ENCODE data around the gene APBB2.
"Not testable (repeated sequence)": the region's sequence is repeated elsewhere in the genome, so short reads cannot be mapped to it uniquely, and the experiment has no call there.

Gene APBB2

GRCh38 chr4:41155194-41155830 lies 59.0 kb downstream of the APBB2 start:
- no peak for DNase-seq

DNA sequence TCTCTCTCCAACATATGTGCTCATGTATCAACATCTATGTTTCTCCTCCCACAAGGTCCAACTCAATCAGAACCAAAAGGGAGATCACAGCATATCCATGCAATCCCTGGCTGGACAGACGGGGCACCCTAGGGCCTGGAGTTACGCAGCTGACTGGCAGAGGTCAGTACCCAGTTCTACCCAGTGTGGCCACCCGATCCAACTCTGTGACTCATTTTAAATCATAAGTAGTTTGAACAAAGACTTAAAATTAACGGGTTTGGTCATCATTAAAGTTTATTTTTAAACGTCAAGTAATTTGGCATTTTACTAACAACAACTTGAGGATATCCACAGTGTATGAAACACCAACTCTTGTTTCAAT lies 59.5 kb downstream of the APBB2 start:
- no peak for DNase-seq

- DNase-seq: no peak
These were observed 60.1 kb downstream of the APBB2 start for GRCh38 chr4:41154010-41154813.

GRCh38 chr4:41150401-41150800 lies 63.9 kb downstream of the APBB2 start:
- DNase-seq: no peak

DNA sequence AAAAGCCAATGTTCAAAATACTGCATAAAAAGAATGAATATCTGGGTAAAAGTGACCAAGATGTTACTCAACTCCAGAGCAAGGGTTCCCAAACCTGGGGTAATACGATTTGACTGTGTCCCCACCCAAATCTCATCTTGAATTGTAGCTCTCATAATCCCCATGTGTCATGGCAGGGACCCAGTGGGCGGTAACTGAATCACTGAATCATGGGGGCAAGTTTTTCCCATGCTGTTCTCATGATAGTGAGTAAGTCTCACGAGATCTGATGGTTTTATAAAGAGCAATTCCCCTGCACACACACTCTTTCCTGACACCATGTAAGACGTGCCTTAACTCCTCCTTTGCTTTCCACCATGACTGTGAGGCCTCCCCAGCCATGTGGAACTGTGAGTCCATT lies 64.8 kb downstream of the APBB2 start:
- DNase-seq: not testable (repeated sequence)

DNA sequence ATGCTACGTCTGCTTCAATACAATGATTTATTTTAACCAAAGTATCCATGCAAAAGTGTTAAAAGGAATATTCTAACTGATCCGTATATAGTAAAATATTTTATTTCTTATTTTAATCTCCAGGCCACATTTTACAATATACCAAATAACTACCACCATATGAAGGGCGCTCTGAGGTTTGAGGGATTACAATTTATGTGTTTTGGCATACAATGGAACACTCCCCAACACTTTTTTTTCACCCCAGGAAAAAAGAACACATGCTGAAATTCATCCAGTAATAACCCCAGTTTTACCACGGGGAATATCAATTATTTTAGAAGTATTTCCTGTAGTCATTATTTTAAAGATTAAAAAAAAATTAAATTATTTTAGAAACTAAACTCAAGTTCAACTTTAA lies 65.4 kb downstream of the APBB2 start:
- no peak for DNase-seq

DNA sequence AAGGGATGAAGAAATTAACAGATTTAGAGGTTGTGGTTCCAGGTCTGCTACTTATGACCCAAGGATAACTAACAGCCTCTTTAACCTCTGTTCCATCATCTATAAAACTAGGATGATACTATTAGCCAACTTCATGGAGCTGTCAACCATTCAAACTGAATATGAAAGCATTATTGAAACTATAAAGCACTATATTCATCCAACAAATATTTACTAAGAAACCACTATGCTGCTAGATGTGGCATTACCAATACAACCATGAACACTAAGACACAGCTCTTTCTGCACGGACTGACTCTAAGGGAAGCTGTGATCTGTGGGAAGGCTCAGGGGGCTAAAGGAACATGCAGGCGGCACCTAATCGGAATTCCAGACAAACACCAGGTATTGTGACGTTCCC lies 66.0 kb downstream of the APBB2 start:
- no peak for DNase-seq

- DNase-seq: not testable (repeated sequence)
These were observed 66.8 kb downstream of the APBB2 start for GRCh38 chr4:41147570-41147969.

DNA sequence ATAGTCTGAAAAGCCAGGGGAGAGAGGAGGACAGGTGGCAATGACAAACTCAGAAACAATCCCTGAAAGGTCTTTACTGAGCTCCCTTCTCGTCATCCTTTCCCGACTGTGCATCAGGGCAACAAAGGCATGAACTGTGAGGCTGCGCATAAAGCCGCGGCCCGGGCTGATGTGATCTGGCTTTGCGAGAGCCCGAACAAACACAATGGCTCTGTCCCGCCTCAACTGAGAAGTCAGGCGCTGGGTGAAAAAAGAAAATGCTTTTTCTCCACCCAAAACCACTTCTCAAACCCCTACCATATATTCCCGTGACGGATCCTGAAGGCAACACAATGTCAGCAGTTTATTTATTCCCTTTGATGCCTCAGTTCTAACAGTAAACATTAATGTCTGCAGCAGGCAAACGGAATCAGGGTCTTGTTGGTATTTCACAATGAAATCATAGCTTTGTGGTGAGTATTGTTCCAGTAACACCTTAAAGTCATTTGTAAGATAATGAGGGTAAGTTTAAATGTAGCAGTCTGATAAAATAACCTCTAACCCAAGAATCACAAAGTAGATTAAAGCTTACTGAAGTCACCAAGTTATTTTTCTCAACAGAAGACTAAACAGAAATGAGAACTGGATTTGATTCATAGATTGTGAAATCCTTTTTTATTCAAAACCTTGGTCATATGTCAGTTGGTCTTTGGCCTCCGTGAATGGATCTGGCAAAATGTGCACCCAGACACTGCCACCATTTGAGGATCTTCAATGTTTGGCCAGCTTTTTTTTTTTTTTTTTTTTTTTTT lies 67.4 kb downstream of the APBB2 start:
- no peak for DNase-seq

DNA sequence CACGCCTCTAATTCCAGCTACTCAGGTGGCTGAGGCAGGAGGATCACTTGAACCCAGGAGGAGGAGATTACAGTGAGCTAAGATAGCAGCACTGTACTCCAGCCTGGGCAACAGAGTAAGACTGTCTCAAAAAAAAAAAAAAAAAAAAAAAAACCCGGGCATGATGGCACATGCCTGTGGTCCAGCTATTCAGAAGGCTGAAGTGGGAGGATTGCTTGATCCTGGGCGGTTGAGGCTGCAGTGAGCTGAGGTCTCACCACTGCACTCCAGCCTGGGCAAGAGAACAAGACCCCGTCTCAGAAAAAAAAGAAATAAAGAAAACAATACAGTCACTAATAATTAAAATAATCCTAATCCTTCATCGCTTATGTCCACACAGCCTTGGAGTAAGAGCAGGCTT lies 68.1 kb downstream of the APBB2 start:
- DNase-seq: no peak

GRCh38 chr4:41145571-41146078 lies 68.7 kb downstream of the APBB2 start:
- no peak for DNase-seq

DNA sequence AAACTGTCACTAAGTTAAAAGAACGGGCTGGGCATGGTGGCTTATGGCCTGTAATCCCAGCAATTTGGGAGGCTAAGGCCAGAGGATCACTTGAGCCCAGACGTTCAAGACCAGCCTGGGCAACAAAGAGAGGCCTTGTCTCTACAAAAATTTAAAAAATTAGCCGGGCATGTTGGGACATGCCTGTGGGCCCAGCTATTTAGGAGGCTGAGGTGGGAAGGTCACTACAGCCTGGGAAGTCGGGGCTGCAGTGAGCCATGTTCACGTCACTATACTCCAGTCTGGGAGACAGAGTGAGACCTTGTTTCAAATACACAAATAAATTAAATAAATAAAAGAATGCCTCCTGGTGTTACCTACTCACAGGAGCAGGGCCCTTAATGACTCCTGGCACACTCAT lies 69.5 kb downstream of the APBB2 start:
- no peak for DNase-seq

DNA sequence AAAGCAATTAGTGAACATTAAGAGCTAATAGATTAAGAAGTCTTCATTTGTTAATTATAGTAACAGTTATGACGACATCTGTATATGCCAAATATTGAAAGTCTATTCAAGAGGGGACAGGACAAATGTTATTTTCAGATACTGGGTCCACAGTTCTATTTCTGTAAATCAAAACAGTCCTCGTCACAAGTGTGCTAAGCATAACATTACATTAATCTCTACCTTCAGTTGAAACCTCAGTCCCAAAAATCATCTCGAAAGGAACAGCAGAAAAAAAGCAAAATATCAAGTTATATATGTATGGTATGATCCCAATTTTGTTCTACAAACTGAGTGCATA lies 70.3 kb downstream of the APBB2 start:
- no peak for DNase-seq

DNA sequence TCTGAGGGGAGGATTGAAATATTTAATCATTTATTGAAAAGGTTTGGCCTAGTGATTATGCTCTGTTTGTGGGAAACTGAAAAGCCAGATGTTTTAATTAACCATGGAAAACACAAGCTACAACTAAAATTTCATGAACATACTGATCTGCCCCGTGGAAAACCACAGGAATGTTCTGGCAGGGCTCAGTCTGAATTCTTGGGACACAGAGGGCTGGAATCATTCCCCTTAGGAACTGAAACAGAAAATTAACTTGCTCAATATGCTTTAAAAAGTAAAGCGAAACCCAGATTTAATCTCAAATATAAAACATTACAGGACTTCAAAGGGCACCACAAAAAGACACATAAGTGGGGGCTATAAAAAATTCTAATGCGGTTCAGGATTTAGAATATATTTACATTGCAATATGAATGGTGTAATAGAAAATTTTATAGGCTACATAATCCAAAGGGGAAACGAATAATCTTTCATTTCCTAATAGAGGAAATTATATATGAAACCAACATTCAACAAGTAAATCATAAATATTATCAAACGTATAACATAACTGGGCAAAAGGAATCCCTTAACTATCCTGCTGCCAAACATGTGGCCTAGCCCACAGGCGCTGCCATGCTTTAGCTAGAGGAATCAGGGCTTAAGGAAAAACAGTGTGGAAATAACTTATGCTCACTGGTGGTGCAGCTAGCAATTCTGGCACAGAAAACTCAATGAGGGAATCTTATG lies 70.9 kb downstream of the APBB2 start:
- DNase-seq: no peak

DNA sequence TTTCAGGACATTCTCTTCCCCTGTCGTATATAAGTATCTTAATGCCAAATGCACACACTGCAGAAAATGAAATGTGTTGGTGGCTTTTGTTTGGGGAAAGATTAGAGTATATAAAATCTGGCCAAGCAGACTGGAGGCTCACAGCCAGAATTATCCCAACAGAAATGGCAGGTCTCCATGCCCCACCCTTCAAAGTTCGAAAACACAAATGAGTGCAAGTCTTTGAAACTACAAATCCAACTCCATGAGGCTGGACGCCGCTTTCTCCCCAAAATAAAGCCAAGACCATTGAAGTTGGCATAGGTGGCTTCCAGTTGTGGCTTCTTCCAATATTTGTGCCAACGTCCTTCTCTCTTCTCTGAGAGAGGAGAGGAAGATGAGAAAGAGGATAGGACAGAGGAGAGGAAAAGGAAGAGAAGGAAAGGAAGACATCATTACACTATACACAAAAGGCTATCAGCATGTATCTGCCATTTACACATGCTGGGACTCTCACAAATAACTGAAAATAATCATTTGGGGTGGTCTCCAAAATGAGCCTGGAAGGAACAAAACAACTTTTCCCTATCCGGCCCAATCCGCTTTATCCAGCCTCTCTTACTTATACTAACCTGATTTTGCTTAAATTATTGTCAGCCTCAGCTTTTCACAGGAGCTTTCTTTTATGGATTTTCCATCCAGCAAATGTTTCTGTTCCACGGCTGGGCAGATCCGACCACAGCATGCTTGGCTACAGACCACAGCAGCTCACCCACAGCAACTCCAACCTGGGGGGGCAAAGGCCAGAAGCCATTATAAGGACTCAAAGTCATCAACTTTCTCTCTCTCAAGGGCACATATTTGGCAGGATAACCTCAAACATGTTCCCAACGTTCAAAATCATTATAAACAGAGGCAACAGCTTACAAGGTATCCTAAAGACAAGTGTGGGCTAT lies 71.7 kb downstream of the APBB2 start:
- no peak for DNase-seq

- DNase-seq: no peak
These were observed 72.4 kb downstream of the APBB2 start for GRCh38 chr4:41141900-41142299.

DNA sequence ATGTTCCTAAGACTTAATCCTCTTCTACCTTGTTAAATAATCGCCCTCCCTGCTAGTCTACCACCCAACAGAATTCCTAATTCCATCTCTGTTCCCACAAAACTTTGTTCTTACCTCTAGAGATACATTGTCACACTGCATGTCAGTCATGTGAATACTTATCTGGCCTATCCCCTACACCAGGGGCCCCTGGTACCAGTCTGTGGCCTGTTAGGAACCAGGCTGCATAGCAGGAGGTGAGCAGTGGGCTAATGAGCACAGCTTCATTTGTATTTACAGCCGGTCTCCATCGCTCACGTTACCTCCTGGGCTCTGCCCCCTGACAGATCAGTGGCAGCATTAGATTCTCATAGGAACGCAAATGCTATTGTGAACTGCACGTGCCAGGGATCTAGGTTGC lies 73.9 kb downstream of the APBB2 start:
- no peak for DNase-seq

DNA sequence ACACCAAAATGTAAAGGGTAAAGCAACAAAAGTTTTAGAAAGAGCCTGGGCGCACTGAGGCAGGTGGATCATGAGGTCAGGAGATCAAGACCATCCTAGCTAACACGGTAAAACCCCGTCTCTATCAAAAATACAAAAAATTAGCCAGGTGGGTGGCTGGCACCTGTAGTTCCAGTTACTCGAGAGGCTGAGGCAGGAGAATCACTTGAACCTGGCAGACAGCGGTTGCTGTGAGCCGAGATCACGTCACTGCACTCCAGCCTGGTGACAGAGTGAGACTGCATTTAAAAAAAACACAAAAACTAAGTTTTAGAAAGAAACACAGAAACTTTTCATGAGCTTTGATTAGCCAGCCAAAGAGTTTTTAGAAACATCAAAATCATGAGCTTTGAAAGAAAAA lies 76.5 kb downstream of the APBB2 start:
- no peak for DNase-seq

- no peak for DNase-seq
These were observed 77.9 kb downstream of the APBB2 start for GRCh38 chr4:41136456-41136855.

- no peak for DNase-seq
These were observed 78.5 kb downstream of the APBB2 start for GRCh38 chr4:41135801-41136200.

DNA sequence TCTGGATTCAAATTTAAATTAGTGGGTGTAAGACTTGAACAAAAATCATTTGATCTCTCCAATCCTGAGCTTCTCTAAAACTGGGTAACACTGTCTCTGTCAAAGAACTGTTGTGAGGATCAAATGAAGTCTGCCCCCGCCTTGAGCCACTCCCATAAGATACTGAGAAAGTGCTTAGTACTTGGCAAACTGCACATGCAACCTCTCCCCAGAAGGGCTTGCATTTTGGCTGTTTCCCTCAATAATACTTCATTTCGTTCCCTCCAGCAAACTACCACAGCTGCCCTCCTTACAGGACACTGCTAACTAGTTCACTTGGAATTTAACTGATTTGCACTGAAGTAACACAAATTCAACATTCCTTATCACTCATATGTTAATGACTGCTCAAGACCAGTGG lies 79.8 kb downstream of the APBB2 start:
- DNase-seq: no peak

DNA sequence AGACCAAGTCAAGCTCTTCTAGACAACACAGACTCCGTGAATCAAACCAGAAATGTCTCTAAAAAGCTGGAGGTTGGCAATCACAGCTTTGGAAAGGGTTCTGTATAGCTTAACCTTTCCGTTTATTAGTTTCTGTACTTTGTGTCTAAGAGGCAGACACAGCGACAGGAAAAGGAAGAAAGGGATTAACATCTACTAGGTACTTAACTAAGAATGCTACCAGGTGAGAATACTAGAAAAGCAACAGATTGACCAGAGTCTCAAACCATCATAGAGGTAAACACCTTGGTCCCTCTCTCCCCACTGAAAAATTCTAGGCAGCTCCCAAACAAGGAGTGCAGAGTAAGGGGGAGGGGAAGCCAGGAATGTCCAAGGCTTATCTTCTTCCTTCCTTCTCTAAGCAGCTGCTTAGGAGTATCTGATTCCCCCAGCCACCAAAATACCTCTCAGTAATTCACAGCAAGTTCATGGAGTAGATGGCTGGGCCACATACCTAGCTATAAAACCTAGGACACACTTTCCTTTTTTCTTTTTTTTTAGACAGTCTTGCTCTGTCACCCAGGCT lies 80.8 kb downstream of the APBB2 start:
- DNase-seq: no peak
